PC-9 (cell line): ENCODE data around the gene SUMF1. TPM values are rescaled to one million over a fixed set of nuclear protein-coding genes. Genes with fewer than 3 reads are reported as not detected.

Source experiments
- BruUV-seq: library from RNA; stranded (reverse); fragments of 400-500 nt; replicated peaks from 2 replicates; lab custom pipeline; 2021; lab: Mats Ljungman, UMichigan
- CTCF ChIA-PET: fragments of 300-600 bp; sonication (Branson Sonifier 250); formaldehyde crosslinking; loops from one replicate; lab custom pipeline; 2022; ENCODE audit warnings: antibody characterized with exemption; lab: Charles Lee
- POLR2A ChIA-PET: fragments of 300-600 bp; sonication (Branson Sonifier 250); formaldehyde crosslinking; loops from one replicate; lab custom pipeline; 2022; ENCODE audit warnings: antibody characterized with exemption; ENCODE audit not compliant: unreplicated experiment; lab: Charles Lee
- DNase-seq, 2 experiments: peaks; one replicate each; pipeline versions ENCODE4 v3.0.0 to v3.0.0-alpha.2; 2015 to 2022; ENCODE audit warnings: mixed read lengths in 1 of 2
- H2AFZ ChIP-seq: fragments of 200-600 bp; sonication (generic); 2 replicates; pipeline ENCODE4 v1.8.1; 2017; ENCODE audit warnings: antibody characterized with exemption
- H3F3A ChIP-seq: fragments of 200-600 bp; sonication (generic); 2 replicates; pipeline ENCODE4 v1.8.1; 2017; ENCODE audit warnings: antibody characterized with exemption, mild to moderate bottlenecking, low read depth; ENCODE audit not compliant: insufficient read depth
- H3K27ac ChIP-seq: fragments of 200-600 bp; sonication (generic); 2 replicates; pipeline ENCODE4 v1.6.1; 2016; ENCODE audit warnings: mixed run types
- H3K27me3 ChIP-seq: fragments of 200-600 bp; sonication (generic); 2 replicates; pipeline ENCODE4 v1.6.1; 2016; ENCODE audit warnings: low read depth, mixed run types; ENCODE audit not compliant: insufficient read depth
- H3K36me3 ChIP-seq: fragments of 200-600 bp; sonication (generic); 2 replicates; pipeline ENCODE4 v1.6.1; 2016; ENCODE audit warnings: low read depth, mixed run types
- H3K4me1 ChIP-seq: fragments of 200-600 bp; sonication (generic); replicated peaks from 2 replicates; pipeline ENCODE4 v1.6.1; 2016; ENCODE audit warnings: mixed run types; ENCODE audit not compliant: insufficient read depth
- H3K4me2 ChIP-seq: fragments of 200-600 bp; sonication (generic); 2 replicates; pipeline ENCODE4 v1.6.1; 2017; ENCODE audit warnings: mixed run types
- H3K4me3 ChIP-seq: fragments of 200-600 bp; sonication (generic); 2 replicates; pipeline ENCODE4 v1.6.1; 2016; ENCODE audit warnings: mixed run types
- H3K79me2 ChIP-seq: fragments of 200-600 bp; sonication (generic); 2 replicates; pipeline ENCODE4 v1.6.1; 2017; ENCODE audit warnings: low read depth, mixed run types
- H3K9me2 ChIP-seq: fragments of 200-600 bp; sonication (generic); 2 replicates; pipeline ENCODE4 v1.8.1; 2017; ENCODE audit warnings: mild to moderate bottlenecking; ENCODE audit not compliant: insufficient read depth
- H3K9me3 ChIP-seq: fragments of 200-600 bp; sonication (generic); 2 replicates; pipeline ENCODE4 v1.8.1; 2016; ENCODE audit warnings: low read depth; ENCODE audit not compliant: insufficient read depth
- H4K20me1 ChIP-seq: fragments of 200-600 bp; sonication (generic); 2 replicates; pipeline ENCODE4 v1.8.1; 2017; ENCODE audit not compliant: insufficient read depth
- CTCF ChIP-seq: fragments of 200-600 bp; sonication (generic); conservative IDR thresholded peaks from 2 replicates; pipeline ENCODE4 v1.6.1; 2017; ENCODE audit warnings: mixed run types, antibody characterized with exemption, mild to moderate bottlenecking, moderate library complexity
- EZH2 ChIP-seq: fragments of 200-600 bp; sonication (generic); IDR thresholded peaks from 2 replicates; pipeline ENCODE4 v1.8.0; 2017; ENCODE audit warnings: antibody characterized with exemption, low read depth
- intact Hi-C: fragments of 100-400 bp; cut with micrococcal nuclease; formaldehyde crosslinking; loops from one replicate; pipeline ENCODE4 v1.10.0; 2022; ENCODE audit not compliant: unreplicated experiment
- total RNA-seq: library from RNA; stranded (reverse); gene quantifications from 2 replicates; pipeline ENCODE4 v1.2.3, GENCODE V29; 2021

SUMF1 gene
- total RNA-seq, 1 experiment from 2014 or later: 41.6 TPM

DNA sequence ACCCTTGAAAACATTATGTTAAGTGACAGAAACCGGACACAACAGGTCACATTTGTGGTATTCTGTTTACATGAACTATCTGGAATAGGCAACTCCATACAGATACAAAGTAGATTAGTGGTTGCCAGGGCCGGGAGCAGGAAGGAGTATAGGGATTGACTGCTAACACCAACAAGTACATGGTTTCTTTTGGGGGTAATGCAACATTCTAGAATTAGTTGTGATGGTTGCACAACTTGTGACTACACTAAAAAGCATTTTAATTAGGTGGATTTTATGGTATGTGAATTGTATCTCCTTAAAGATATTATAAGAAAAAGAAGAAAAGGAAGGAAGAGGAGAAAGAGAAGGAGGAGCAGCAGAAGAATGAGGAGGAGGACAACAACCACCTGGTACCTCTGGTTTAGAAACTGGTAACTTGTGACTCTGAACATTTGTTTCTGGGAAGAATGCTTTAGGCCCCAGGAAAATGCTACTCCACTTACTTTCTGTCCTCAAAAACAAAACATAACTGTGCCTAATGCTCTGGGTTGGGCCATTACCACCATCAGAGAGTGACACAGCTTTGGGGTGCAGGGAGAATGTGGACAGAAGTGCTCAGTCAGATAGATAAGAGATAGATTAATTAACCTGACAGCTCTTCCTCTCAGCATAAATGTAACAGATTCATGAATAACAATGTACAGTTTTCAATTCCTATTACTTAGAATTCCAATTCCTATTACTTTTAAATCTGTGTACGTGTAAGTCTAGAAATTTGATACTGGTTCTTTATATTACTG, 143.6 kb downstream of the SUMF1 start:
- no peaks in the 10 kb centered on the region for H3K9me3 ChIP-seq
- H2AFZ ChIP-seq: no peak overlapping the region
- H3F3A ChIP-seq: no peaks in the 10 kb centered on the region
- TF ChIP-seq EZH2 (no peak), CTCF (no peak)
- BruUV-seq: no TSS peak
- H3K79me2 ChIP-seq: no peaks in the 10 kb centered on the region
- DNase-seq: no peak
- no peak overlapping the region for H3K4me2 ChIP-seq
- H3K4me3 ChIP-seq: no peak overlapping the region
- no peaks in the 10 kb centered on the region for H3K9me2 ChIP-seq
- no peaks in the 10 kb centered on the region for H3K4me1 ChIP-seq
- intact Hi-C loops: no loop called here
- ChIA-PET CTCF (no interaction called here), POLR2A (no interaction called here)
- H3K36me3 ChIP-seq: no peaks in the 10 kb centered on the region
- H3K27me3 ChIP-seq: no peaks in the 10 kb centered on the region
- no peaks in the 10 kb centered on the region for H4K20me1 ChIP-seq
- H3K27ac ChIP-seq: no peak overlapping the region

- H3K79me2 ChIP-seq: no peaks in the 10 kb centered on the region
- H3K9me3 ChIP-seq: no peaks in the 10 kb centered on the region
- H3F3A ChIP-seq: no peaks in the 10 kb centered on the region
- no peak overlapping the region for H3K4me3 ChIP-seq
- H3K9me2 ChIP-seq: no peaks in the 10 kb centered on the region
- TF ChIP-seq CTCF (no peak), EZH2 (no peak)
- no peaks in the 10 kb centered on the region for H4K20me1 ChIP-seq
- no peak overlapping the region for H2AFZ ChIP-seq
- no peaks in the 10 kb centered on the region for H3K27me3 ChIP-seq
- POLR2A ChIA-PET: no interaction called here
- BruUV-seq: no TSS peak
- DNase-seq: no peak
- intact Hi-C loops: no loop called here
- no peak overlapping the region for H3K27ac ChIP-seq
- CTCF ChIA-PET: no interaction called here
- H3K36me3 ChIP-seq: no peaks in the 10 kb centered on the region
- no peaks in the 10 kb centered on the region for H3K4me1 ChIP-seq
- H3K4me2 ChIP-seq: no peak overlapping the region
These were observed 144.4 kb downstream of the SUMF1 start for GRCh38 chr3:4322635-4323034.

- H2AFZ ChIP-seq: no peak overlapping the region
- DNase-seq: no peak
- H3K4me1 ChIP-seq: no peaks in the 10 kb centered on the region
- BruUV-seq: no TSS peak
- no peaks in the 10 kb centered on the region for H3K9me2 ChIP-seq
- H3K4me3 ChIP-seq: no peak overlapping the region
- ChIA-PET POLR2A (no interaction called here), CTCF (no interaction called here)
- H3F3A ChIP-seq: no peaks in the 10 kb centered on the region
- H3K36me3 ChIP-seq: no peaks in the 10 kb centered on the region
- H3K9me3 ChIP-seq: no peaks in the 10 kb centered on the region
- no peaks in the 10 kb centered on the region for H3K79me2 ChIP-seq
- TF ChIP-seq EZH2 (no peak), CTCF (no peak)
- intact Hi-C loops: no loop called here
- H3K4me2 ChIP-seq: no peak overlapping the region
- no peaks in the 10 kb centered on the region for H4K20me1 ChIP-seq
- no peaks in the 10 kb centered on the region for H3K27me3 ChIP-seq
- no peak overlapping the region for H3K27ac ChIP-seq
These were observed 145.3 kb downstream of the SUMF1 start for GRCh38 chr3:4321732-4322131.
